Kidney (tissue), 14 donors: Measurements from ENCODE around the gene MAML2. TPM values are rescaled to one million over a fixed set of nuclear protein-coding genes. Genes with fewer than 3 reads are reported as not detected.
A peak's percentile ranks its signal among the peaks of the same experiment; 100 is the strongest.

Experiments used
- DNase-seq, 5 donors: peaks; one replicate each; pipeline ENCODE4 v3.0.0-alpha.2; 2013 to 2020
- FAIRE-seq: peaks from 2 replicates; lab custom pipeline; 2012; peaks lifted over from hg19 to GRCh38; lab: Jason Lieb, UNC
- H3K27ac ChIP-seq, 2 donors: one replicate each; pipeline ENCODE4 v1.7.0; 2013; ENCODE audit warnings: low read depth in 2 of 2, low read length in 2 of 2, inconsistent platforms in 1 of 2
- H3K27me3 ChIP-seq: one replicate; pipeline ENCODE4 v1.7.1; 2013; ENCODE audit warnings: low read length, inconsistent platforms; ENCODE audit not compliant: control insufficient read depth, insufficient read depth
- H3K36me3 ChIP-seq, 3 donors: one replicate each; pipeline versions ENCODE4 v1.7.0 to v1.7.1; 2013; ENCODE audit warnings: low read length in 3 of 3, control low read depth in 1 of 3, inconsistent platforms in 1 of 3; ENCODE audit not compliant: insufficient read depth in 3 of 3, control insufficient read depth in 2 of 3
- H3K4me1 ChIP-seq, 3 donors: one replicate each; pipeline versions ENCODE4 v1.7.0 to v1.7.1; 2013; ENCODE audit warnings: low read length in 3 of 3, inconsistent platforms in 1 of 3, low read depth in 1 of 3; ENCODE audit not compliant: control insufficient read depth in 2 of 3, insufficient read depth in 2 of 3
- H3K4me3 ChIP-seq, 3 donors: one replicate each; pipeline versions ENCODE4 v1.7.0 to v1.8.1; 2013; ENCODE audit warnings: low read length in 3 of 3, control low read depth in 1 of 3, inconsistent platforms in 1 of 3
- H3K9ac ChIP-seq, 3 donors: one replicate each; pipeline versions ENCODE4 v1.7.0 to v1.7.1; 2013; ENCODE audit warnings: low read length in 3 of 3, control low read depth in 1 of 3, inconsistent platforms in 1 of 3
- H3K9me3 ChIP-seq, 3 donors: one replicate each; pipeline versions ENCODE4 v1.7.0 to v1.7.1; 2013; ENCODE audit warnings: low read length in 3 of 3, control low read depth in 1 of 3, inconsistent platforms in 1 of 3; ENCODE audit not compliant: control insufficient read depth in 2 of 3, insufficient read depth in 1 of 3
- intact Hi-C: fragments of 100-400 bp; cut with DNase I; formaldehyde crosslinking; loops from one replicate; pipeline ENCODE4 v1.11.1; 2022
- polyA plus RNA-seq: library from polyadenylated mRNA; stranded (reverse); fragments of 350-450 nt; fragmentation: Illumina TruSeq; extraction: RNeasy Lipid Tissue Mini Kit (QIAGEN cat#74804); gene quantifications from one replicate; pipeline ENCODE4 v1.2.3, GENCODE V29; 2014; ENCODE audit warnings: low read depth, low replicate concordance; ENCODE audit not compliant: insufficient read depth
- total RNA-seq: library from RNA; stranded (reverse); fragmentation: NEBNext Ultra II Directional; extraction: Animal tissue kit (Norgen Biotek cat#: 25700); gene quantifications from one replicate; pipeline ENCODE4 v1.2.1, GENCODE V29; 2021
- TF ChIP-seq, protein P1 (sequence below): IDR thresholded peaks from 3 replicates; pipeline ENCODE4 v1.5.1; 2012; ENCODE audit warnings: mild to moderate bottlenecking, moderate library complexity, borderline replicate concordance; ENCODE audit not compliant: insufficient read depth; ENCODE audit errors: extremely low read depth
- donor health status: control.
- donor health status: control.
- donor health status: control.
- donor health status: control.
- donor health status: control.
- donor health status: DM: yes; HTN: yes; CAD: no.
- donor health status: Normal renal cell carcinoma (clear cell type).

MAML2 gene
- total and polyA plus RNA-seq, 2 donors from 2014 or later, result 4.9 to 32.3 TPM

DNA sequence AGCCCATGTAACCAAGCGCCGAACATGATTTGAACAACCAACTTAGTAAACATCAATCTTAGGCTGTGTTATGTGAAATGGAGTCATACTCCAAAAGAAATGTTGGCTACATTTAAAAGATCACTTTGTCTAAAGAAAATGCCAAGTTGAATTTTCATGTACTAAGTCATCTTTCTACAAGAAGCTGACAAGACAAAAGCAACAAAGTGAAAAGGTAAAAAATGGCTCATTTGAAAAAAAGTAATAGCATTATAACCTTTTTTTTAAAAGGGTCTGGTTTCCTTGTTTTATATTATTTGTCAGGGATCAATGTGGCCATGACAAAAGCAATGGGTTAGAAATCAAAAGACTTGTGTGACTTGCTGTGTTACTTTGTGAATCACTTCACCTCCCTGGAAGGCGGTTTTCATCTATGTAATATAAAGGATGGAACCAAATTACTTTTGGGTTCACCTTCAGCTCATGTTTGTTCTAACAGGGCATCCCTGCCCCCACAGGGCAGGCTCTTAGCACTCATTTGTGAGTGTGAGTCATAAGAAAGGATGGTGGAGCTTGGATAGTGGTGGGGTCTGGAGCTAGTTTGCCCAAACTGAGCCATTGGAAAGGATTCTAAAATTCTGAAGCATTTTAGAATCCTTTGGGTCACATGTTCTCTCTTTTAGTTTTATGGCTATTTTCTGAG, 287.1 kb downstream of the MAML2 start:
- Histone ChIP-seq H3K36me3 (no peaks in the 10 kb centered on the region), H3K9ac (no peak overlapping the region), H3K27me3 (no peaks in the 10 kb centered on the region), H3K4me3 (no peak overlapping the region), H3K9me3 (no peaks in the 10 kb centered on the region), H3K27ac (no peak overlapping the region), H3K4me1 (no peaks in the 10 kb centered on the region)
- no peak for DNase-seq
- no peak for FAIRE-seq
- TF ChIP-seq, protein P1, sequence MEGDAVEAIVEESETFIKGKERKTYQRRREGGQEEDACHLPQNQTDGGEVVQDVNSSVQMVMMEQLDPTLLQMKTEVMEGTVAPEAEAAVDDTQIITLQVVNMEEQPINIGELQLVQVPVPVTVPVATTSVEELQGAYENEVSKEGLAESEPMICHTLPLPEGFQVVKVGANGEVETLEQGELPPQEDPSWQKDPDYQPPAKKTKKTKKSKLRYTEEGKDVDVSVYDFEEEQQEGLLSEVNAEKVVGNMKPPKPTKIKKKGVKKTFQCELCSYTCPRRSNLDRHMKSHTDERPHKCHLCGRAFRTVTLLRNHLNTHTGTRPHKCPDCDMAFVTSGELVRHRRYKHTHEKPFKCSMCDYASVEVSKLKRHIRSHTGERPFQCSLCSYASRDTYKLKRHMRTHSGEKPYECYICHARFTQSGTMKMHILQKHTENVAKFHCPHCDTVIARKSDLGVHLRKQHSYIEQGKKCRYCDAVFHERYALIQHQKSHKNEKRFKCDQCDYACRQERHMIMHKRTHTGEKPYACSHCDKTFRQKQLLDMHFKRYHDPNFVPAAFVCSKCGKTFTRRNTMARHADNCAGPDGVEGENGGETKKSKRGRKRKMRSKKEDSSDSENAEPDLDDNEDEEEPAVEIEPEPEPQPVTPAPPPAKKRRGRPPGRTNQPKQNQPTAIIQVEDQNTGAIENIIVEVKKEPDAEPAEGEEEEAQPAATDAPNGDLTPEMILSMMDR, result no peak
- intact Hi-C loops, result no loop called here

DNA sequence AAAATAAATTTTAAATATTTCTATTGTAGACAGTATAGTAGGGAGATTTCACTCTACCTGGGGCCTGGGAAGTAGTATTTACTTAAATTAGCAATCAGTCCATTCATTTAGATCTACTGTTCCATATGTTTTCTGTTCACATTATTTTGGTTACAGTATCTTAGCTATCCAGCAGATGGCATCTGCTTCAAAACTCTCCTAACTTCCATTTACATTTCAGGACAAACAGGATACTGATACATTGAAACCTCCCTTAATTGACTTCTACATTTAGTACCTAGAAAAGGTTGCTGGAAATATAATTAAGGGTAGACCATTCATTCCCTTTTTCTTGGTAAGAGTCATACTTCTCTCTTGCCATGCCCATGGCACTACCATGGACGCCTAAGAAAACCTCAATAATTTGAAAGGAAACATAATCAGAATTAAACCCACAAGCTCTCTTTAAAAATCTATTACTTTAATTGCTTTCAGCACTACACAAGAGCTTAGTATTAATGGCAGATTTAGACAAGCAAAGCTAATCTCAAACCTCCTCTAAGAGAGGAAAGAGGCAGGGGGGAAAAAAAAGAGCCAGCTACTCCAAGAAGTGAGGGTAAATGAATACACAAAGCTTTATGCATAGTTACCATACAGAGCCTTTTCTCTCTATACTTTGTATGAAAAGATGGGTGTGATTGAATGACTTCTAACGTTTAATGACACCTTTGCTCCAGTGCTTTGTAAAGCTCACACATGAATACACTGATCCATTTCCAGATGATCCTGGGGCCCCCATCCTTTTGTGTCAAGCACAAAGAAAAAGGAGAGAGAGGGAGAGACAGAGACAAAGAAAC, 287.9 kb downstream of the MAML2 start:
- DNase-seq, result peak in 2 of 5 donors; percentile 65 to 77
- peaks cover 0 to 2% (median 0%) of the 10 kb centered on the region in 3 donors for H3K4me1 ChIP-seq
- no peaks in the 10 kb centered on the region for H3K9me3 ChIP-seq
- peak; percentile 25 for FAIRE-seq
- no peaks in the 10 kb centered on the region for H3K27me3 ChIP-seq
- H3K36me3 ChIP-seq, result no peaks in the 10 kb centered on the region
- intact Hi-C loops, result no loop called here
- H3K27ac ChIP-seq, result no peak overlapping the region
- H3K9ac ChIP-seq, result no peak overlapping the region
- H3K4me3 ChIP-seq, result no peak overlapping the region
- TF ChIP-seq, protein P1, result peak; percentile 58

DNA sequence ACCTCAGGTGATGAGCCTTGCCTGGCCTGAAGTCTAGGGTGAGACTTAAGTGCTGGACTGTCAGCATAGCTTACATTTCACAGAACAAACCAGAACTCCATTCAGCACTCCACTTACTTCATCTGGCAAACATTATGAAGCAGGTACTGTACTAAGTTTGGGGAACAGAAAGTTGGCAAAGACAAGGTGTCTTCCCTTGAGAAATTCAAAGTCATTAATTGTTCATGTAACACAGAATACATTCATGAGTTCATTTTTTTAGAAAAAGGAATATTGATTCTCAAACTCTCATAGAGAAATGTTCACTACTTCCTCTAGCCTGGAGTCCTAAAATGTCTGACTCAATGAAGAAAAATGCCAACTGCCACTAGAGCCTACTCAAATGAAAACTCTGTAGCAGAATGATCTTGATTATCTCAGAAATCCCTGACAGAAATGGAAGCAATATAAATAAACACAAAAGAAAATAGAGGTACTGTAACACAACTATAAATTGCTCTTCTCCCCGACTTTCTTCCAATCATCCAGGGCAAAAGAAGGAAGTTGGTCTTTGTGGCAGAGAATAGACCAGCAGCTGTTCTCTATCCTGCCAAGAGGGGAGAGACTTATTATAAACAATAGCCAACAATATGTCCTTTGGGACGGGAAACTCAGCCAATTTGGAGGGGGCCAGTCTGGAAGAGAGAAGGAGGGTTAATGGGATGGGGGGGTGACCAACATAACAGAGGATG, 289.9 kb downstream of the MAML2 start:
- no peak overlapping the region for H3K4me3 ChIP-seq
- peaks cover 0 to 2% (median 0%) of the 10 kb centered on the region in 3 donors for H3K4me1 ChIP-seq
- FAIRE-seq (no peak), DNase-seq (peak in 1 of 5 donors; percentile 32)
- no peak overlapping the region for H3K9ac ChIP-seq
- H3K9me3 ChIP-seq, result no peaks in the 10 kb centered on the region
- no peak overlapping the region for H3K27ac ChIP-seq
- TF ChIP-seq, protein P1, result no peak
- no peaks in the 10 kb centered on the region for H3K36me3 ChIP-seq
- intact Hi-C loops, result no loop called here
- no peaks in the 10 kb centered on the region for H3K27me3 ChIP-seq
